Measurements from ENCODE around the gene STK31.
"Not testable (repeated sequence)": the region's sequence is repeated elsewhere in the genome, so short reads cannot be mapped to it uniquely, and the experiment has no call there.

Gene STK31, protein sequence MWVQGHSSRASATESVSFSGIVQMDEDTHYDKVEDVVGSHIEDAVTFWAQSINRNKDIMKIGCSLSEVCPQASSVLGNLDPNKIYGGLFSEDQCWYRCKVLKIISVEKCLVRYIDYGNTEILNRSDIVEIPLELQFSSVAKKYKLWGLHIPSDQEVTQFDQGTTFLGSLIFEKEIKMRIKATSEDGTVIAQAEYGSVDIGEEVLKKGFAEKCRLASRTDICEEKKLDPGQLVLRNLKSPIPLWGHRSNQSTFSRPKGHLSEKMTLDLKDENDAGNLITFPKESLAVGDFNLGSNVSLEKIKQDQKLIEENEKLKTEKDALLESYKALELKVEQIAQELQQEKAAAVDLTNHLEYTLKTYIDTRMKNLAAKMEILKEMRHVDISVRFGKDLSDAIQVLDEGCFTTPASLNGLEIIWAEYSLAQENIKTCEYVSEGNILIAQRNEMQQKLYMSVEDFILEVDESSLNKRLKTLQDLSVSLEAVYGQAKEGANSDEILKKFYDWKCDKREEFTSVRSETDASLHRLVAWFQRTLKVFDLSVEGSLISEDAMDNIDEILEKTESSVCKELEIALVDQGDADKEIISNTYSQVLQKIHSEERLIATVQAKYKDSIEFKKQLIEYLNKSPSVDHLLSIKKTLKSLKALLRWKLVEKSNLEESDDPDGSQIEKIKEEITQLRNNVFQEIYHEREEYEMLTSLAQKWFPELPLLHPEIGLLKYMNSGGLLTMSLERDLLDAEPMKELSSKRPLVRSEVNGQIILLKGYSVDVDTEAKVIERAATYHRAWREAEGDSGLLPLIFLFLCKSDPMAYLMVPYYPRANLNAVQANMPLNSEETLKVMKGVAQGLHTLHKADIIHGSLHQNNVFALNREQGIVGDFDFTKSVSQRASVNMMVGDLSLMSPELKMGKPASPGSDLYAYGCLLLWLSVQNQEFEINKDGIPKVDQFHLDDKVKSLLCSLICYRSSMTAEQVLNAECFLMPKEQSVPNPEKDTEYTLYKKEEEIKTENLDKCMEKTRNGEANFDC

DNA sequence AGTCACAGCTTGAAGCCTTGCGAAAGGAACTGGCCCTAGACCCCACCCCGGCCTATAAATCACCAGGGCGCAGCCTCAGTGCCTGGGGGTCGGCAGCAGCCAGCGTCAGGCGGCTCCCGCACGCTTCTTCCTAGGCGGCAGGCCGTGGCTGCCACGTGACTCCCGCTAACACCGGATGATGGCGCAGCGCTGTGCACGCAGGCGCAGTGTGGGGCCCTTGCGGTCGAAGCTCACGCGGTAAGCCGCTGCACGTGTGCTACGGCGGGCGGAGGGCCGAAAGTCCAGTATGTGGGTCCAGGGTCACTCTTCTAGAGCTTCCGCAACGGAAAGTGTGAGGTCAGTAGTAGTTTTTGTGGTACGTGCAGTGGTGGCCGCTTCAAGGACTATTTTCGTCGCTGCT lies at the start of gene STK31:
Gene STK31 (plus strand): TSS at position 220 of the 400 bp plus-strand sequence. CDS start 67 bp downstream, at position 287.
- no peak for DNase-seq

DNA sequence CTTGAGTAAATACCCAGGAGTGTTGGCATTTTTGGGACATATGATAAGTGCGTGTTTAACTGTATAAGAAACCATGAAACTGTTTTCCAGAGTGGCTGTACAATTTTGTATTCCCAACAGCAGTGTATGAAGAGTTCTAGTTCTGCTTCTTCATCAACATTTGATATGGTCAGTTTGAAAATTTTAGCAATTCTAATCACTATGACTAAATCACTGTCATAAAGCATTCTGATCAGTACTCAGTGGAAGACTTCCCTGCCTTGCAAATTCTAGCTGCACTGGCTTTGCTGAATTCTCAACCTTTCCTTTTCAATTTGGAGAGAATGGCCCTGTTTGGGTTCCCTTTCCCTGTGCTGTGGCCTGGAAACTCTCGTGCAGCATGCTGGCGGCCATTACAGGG lies 48.6 kb upstream of the STK31 start:
- DNase-seq, result no peak

DNA sequence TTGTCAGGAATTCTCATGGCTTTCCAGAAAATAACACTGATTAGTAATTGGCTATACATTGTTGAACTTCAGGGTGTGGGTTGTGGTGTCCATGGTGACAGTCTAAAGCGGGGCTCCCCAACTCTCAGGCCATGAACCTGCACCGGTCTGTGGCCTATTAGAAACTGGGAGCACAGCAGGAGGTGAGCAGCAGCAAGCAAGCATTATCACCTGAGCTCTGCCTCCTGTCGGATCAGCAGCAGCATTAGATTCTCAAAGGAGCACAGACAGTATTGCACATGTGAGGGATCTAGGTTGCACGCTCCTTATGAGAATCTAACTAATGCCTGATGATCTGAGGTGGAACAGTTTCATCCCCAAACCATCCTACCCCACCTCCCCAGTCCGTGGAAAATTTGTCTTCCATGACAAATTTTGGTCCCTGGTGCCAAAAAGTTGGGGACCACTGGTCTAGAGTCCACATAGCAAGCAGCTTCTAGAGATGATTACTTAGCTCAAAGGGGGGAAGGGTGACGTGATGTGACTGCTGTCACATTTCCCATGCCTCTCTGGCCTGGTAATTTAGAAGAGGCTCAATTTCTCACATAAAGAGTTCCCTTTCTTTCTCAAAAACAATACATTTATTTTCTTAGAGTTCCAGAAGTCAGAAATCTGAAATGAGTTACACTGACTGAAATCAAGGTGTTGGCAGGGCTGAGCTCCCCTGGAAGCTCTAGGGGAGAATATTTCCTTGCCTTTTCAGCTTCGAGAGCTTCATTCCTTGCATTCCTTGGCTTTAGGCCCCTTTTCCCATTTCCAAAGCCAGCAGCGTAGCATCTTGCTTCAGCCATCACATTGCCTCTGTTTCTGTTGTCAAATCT lies 47.7 kb upstream of the STK31 start:
- peak; percentile 52 for DNase-seq

DNA sequence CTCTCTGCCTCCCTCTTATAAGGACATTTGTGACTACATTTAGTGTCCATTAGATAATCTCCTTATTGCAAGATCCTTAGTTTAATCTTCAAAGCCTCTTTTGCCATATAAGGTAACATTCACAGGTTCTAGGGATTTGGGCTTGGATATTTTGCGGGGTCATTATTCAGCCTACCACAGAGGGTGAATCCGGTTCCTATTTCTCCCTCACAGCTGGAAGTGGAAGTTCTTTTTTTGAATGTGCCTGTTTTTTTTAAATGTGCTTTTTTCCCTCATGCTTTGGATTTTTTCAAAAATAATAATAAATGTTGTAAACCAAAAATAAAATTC lies 47.1 kb upstream of the STK31 start:
- DNase-seq, result no peak

DNA sequence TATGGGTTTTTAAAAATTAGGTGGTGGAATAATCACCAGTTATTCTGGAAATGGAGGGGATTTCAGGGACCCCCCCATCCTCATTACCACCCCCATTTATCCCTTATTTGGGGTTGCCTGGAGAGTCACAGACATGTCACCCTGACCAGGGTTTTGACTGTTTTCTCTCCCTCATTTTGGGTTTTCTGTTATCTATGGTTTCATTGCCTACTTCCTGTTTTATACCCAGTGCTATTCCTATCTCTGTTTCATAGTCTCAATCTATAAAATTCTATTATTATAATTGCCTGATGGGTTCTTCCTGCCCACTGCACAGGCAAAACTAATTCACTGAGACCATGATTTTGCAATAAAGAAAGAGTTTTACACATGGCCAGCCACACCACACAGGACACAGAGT lies 45.9 kb upstream of the STK31 start:
- DNase-seq, result no peak

DNA sequence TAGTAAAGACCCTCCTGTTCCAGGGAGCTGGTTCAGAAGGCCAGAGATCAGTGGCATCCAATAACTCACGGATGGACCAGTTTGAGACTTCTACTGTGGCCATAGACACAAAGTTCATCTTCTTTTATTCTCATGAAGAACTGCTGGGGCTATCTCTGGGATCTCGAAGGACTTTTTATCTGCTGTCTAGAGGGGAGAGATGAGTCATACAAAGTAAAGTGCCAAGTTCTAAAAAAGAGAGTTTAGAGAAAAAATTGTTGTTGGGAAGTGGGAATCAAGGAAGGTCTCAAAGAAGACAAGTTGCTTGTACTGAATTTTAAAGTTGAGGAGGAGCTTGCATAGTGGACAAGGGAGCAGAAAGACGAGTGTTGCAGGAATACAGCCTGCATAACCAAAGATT lies 38.0 kb upstream of the STK31 start:
- DNase-seq, result no peak

DNA sequence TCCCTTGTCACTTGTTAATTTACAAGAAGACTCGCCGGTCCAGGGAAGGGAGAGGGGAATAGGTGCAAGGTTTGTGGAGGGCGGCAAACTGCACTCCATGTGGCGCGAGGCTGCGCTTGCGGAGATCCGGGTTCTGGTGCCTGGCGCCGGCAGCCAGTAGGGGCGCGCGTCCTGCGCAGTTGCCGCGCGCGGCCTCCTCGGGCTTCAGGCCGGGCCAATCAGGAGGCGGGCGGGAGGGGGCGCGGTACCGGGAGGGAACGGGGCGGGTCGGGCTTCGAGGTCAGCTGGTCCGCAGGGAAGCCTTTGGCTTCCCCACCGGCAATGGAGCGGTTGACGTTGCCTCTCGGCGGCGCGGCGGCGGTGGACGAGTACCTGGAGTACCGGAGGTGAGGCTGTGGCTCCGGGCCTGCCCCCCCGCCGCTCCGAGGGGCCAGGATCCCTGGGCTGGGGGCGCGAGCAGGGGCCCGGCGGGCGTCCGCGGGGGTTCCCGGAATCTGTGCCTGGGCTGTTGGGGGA lies 30.1 kb upstream of the STK31 start, which contains the start of gene FAM221A:
Gene FAM221A (plus strand): TSS at position 302 of the 516 bp plus-strand sequence. CDS start 20 bp downstream, at position 322.
- peak; percentile 88 for DNase-seq

DNA sequence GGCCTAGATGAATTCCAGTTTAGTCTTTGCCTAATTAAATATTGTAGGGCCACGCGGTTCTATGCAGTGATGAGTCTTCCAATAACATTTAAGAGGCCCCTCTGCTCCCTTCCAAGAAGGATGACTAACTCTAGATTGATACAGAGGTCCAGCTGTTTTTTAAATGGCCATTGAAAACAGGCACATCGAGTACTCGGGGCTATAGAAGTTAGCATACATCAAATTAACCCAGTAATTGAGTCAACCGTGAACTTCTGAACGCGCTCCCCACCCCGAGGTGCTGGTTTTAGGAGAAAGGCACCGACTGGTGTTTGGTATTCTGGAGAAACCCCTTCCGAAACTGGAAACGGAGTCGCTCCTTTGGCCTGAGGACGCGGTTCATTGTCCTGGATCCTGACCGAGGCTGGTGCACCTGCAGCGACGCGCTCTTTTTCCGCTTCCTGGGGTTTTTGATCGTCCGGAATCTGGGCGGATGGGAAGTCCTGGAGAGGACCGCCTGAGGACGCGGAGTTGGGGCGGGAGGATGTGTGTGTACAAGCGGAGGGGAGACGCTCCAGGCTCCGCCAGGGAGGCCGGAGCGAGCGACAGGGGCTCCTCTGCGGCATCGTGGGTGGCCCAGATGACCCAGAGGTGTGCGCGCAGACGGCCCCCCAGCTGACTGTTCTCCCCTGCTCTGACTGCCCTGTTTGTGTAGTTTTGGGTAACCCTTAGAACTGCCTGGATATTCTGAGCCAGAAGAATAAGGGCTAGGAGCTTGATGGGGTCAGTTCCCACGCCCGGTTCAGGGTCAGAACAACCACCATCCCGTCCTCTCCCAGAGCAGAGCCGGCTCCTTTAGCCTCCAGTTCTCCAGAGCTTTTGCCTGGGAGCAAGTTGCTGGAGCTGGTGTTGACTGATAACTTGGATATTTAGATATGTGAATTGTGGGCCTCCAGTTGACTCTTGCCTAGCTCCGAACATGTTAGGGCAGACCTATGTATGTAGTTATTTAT lies 29.3 kb upstream of the STK31 start:
- peak; percentile 65 for DNase-seq

DNA sequence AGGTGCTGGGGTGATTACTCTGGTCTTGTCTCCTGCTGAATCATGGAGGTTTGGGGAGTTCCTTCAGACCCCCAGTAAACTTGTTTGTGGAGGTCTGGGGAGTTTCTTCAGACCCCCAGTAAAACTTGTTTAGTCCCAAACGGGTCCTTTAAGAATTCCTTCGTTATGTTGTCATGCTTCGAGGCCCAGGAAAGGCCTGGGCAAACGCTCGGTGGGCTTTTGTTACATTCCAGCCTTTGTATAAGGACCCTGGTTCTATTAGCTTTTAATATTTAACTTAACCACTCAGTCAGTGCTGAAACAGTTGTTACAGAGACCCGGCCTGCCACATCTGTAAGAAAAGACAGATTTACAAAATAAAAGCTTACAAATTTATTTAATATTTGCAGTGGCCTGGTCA lies 26.0 kb upstream of the STK31 start:
- DNase-seq, result not testable (repeated sequence)

DNA sequence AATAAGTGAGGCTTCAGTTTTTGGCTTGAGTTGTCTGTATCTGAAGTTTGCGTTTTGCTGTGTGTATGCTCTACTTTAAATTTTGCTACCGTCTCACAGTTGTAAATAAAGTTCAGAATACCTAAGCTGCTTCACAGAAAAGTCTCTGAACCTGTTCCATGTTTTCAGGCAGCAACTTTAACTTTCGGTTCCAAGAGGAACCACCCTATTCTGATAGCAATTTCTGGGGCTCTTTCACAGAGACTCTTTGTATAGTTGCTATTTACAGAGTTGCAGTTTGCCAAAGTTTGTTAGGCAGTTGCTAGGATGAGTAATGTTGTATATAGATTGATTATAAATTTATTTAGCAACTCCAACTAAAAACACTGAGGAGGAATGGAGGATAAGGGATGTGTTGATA lies 24.3 kb upstream of the STK31 start:
- DNase-seq, result no peak

DNA sequence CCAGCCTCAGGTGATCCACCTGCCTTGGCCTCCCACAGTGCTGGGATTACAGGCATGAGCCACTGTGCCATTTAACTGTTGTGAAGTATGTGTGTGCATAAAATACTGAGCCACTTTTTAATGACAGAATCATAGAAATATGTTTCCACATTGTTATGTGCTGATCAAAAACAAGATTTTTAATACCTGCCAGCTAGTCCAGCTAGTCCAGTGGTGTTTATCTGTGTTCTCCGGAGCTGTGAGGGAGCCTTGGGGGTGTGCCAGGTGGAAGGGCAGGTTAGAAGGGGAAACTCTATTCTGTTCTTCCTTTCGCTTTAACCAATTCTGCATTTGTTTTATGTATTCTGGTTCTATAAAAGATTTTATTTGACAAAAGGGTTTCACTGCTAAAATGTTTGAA lies 23.0 kb upstream of the STK31 start:
- no peak for DNase-seq

DNA sequence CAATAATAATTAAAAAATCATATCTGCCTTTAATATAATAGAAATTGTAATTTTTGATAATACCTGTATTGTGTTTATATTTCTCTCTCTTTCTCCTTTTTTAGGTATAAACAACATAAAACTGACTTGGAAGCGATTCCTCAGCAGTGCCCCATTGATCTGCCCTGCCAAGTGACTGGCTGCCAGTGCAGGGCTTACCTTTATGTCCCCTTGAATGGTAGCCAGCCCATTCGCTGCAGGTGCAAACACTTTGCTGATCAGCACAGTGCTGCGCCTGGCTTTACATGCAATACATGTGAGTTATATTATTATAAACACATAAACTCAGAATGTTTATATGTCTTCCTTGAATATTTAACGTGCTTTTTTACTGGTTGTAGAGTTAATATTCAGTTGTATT lies 20.9 kb upstream of the STK31 start:
- no peak for DNase-seq

DNA sequence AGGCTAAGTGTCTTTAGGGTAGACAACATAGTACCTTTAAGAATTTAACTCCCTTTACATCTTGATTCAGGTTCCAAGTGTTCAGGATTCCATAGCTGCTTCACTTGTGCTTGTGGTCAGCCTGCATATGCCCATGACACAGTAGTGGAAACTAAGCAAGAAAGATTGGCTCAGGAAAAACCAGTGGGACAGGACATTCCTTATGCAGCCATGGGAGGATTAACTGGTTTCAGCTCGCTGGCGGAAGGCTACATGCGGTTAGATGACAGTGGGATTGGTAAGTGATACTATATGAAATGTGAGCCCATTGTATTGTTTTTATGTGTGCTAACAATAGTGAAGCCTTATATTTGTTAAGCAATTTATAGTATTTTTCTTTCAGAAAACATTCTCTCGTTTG lies 18.7 kb upstream of the STK31 start:
- DNase-seq, result no peak

DNA sequence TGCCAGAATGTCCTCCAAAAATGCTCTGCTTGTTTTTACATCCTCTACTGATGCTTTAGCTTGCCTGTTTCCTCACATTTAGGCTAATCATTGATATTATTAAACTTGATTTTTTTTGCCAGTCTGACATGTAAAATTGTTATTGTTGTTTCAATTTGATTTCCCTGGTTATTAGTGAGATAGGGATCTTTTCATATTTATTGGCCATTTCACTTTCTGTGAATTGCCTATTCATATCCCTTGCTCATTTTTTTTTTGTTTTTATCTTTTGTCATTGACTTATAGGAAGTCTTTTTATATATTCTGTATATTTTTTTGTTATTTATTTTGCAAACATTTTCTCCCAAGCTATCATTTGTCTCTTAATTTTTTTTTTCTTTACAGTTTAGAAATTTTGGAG lies 16.8 kb upstream of the STK31 start:
- no peak for DNase-seq

DNA sequence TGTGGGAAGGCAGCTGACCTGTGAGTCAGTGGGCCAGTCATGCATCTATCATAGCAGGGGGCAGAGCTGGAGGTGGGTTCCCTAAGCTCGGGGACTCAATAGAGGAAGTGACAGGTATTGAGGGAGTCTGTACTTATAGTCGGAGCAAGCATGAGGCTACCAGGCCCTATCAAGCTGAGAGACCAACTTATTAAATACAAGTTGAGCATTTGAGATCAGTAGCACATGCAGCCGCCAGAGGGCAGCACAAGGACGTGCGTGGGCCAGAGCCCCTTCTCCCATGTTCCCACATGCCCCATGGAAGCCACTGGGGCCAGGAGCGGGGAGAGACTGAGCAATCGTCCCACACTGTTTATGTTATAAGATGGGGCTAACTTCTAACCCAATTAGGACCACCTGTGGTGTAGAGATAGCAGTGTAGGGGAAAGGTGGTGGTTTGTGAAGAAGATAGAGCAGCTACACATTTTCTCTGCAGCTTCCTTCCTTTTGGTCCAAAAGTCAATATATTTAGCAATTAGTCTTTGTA lies 13.0 kb upstream of the STK31 start:
- DNase-seq, result peak; percentile 52

DNA sequence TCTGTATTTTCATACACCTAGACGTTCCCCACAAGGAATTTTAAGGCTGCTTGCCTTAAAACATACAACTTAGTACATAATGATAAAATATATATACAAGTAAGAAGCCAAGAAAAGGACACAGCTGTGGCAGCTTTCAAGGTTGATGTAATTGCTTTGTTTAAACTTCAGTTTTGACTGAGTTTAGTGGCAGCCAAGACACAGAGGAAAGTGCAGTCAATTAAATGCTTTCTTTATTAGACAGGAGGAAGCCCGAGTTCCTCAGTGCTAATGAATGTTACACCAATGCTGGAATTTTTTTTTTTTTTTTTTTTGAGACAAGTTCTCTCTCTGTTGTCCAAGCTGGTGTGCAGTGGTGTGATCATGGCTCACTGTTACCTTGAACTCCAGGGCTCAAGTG lies 11.2 kb upstream of the STK31 start:
- DNase-seq, result no peak

DNA sequence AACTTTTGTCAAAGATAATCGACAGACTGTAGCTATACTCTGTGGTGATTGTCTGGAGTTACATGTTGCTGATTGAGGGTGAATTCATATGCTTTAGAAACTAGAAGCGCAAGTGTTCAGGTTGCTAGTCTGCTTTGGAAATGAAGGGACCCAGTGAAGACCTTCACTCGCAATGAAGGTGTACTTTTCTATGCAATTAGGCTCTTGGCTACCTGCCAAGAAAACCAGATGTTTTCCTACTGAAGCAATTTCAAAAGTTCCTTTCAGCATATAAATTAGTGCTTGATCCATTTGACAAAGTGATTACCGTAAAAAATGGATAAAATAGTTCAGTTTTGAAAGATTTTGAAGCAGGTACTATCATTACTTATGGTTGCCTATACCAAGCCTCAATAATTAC lies 10.0 kb upstream of the STK31 start:
- DNase-seq, result no peak

DNA sequence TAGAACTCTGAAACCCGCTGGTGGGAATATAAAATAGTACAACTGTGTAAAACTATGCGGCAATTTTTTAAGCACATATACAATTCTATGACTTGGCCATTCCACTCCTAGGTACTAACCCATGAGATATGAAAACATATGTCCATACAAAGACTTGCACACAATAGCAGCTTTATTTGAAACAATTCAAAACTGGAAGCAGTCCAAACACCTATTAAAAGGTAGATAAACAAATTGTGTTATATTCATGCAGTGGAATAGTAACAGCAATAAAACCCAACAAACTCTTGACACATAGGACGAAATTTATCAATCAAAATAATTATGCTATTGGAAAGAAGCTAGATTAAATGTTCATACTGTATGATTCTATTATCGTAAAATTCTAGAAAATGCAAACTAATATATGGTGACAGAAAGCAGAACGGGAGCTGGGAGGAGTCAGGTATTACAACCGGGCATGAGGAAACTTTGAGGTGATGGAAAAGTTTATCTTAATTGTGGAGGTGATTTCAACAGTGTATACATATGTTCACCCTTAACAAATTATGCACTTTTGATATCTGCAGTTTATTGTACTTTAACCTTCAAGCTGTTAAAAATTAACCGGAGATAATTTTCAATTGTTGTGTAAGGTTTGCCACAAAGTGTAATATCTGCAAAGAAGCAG lies 803 bp upstream of the STK31 start:
- DNase-seq, result no peak

DNA sequence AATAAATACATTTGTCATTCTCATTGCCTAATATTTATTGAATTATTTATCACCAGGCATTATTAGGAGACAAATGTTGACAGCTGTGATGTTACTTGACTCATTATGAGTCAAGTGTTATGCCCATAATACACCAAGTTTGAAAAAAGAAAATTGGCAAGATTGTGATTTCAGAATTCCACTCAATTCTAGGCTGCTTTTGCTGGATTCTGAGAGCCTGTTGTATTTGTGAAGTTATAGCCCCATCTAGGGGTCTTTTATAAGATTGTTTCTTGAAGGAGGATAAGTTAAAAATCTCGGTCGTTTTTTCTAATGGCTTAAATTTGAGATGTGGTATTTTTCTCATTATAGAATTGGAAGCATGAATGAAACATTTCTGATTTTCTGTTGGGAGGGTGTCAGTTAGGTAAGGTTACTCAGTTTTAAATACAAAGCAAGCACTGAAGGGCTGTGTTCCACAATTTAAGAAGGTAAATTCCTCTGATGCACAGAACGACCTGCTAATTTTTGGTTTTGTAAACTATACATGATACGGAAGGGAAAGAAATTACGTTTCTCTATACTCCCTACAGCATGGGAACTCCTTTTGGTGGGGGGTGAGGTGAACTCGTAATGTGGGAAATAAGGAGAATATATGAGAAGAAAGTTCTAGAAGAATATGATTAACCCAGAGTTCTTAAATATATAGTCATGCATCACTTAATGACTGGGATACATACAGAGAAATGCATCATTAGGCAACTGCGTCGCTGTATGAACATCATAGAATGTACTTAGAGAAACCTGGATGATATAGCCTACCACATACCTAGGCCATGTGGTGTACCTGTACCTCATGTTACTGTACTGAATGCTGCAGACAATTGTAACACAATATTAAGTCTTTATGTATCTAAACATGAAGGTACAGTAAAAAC lies 2.6 kb downstream of the STK31 start:
- no peak for DNase-seq
